NT2/D1 (cell line): ENCODE data around the gene RAB32.

ENCODE experiments used
- SUZ12 ChIP-seq: IDR thresholded peaks from 2 replicates; pipeline ENCODE4 v1.6.1; 2011; ENCODE audit not compliant: insufficient read length, insufficient read depth; ENCODE audit errors: extremely low read depth
- YY1 ChIP-seq: IDR thresholded peaks from 2 replicates; pipeline ENCODE4 v1.6.1; 2011; ENCODE audit not compliant: insufficient read length, insufficient read depth
- ZNF274 ChIP-seq: IDR thresholded peaks from 2 replicates; pipeline ENCODE4 v1.6.1; 2011; ENCODE audit warnings: mild to moderate bottlenecking, low read depth, low read length

GRCh38 chr6:146601352-146601751 lies 57.7 kb downstream of the RAB32 start:
- TF ChIP-seq YY1 (no peak), SUZ12 (no peak), ZNF274 (no peak)
